Esophagus muscularis mucosa (tissue), 4 donors: Measurements from ENCODE around the gene CFAP300. TPM values are rescaled to one million over a fixed set of nuclear protein-coding genes. Genes with fewer than 3 reads are reported as not detected.
A peak's percentile ranks its signal among the peaks of the same experiment; 100 is the strongest.

Experiments
- DNase-seq: peaks from one replicate; pipeline ENCODE4 v3.0.0-alpha.2; 2017; ENCODE audit errors: extremely low spot score
- H3K27ac ChIP-seq, 4 donors: fragments of 200-600 bp; sonication (generic); replicated peaks in 1 of 4; 1 replicate in 3 of 4; 2 replicates in 1 of 4; pipeline ENCODE4 v1.5.1; 2016 to 2019; ENCODE audit warnings: mild to moderate bottlenecking in 1 of 4
- H3K27me3 ChIP-seq, 4 donors: fragments of 200-600 bp; sonication (generic); one replicate each; pipeline versions ENCODE4 v1.5.1 to v1.6.0; 2016 to 2019
- H3K36me3 ChIP-seq, 4 donors: fragments of 200-600 bp; sonication (generic); one replicate each; pipeline ENCODE4 v1.5.1; 2016 to 2019
- H3K4me1 ChIP-seq, 4 donors: fragments of 200-600 bp; sonication (generic); one replicate each; pipeline ENCODE4 v1.5.1; 2016 to 2019
- H3K4me3 ChIP-seq, 4 donors: fragments of 200-600 bp; sonication (generic); 1 replicate in 2 of 4; 2 replicates in 2 of 4; pipeline ENCODE4 v1.5.1; 2016 to 2019; ENCODE audit warnings: mild to moderate bottlenecking in 4 of 4, moderate library complexity in 1 of 4
- H3K9me3 ChIP-seq, 4 donors: fragments of 200-600 bp; sonication (generic); 1 replicate in 3 of 4; 2 replicates in 1 of 4; pipeline ENCODE4 v1.5.1; 2016 to 2019
- CTCF ChIP-seq, 3 experiments: fragments of 200-600 bp in 2 of 3; fragments of 450-650 bp in 1 of 3; sonication (generic) in 2 of 3; IDR thresholded peaks; one replicate each; pipeline ENCODE4 v1.5.1; 2017 to 2019; ENCODE audit warnings: antibody characterized with exemption in 3 of 3, mild to moderate bottlenecking in 2 of 3, moderate library complexity in 1 of 3
- EP300 ChIP-seq: sonication (generic); formaldehyde crosslinking; IDR thresholded peaks from one replicate; pipeline ENCODE4 v1.6.1; 2017; ENCODE audit warnings: antibody characterized with exemption
- POLR2A ChIP-seq: fragments of 450-650 bp; IDR thresholded peaks from one replicate; pipeline ENCODE4 v1.6.1; 2017; ENCODE audit warnings: antibody characterized with exemption, moderate library complexity, mild to moderate bottlenecking, low read depth
- POLR2AphosphoS5 ChIP-seq, 2 donors: sonication (generic); formaldehyde crosslinking; IDR thresholded peaks; one replicate each; pipeline ENCODE4 v1.6.1; 2017; ENCODE audit warnings: antibody characterized with exemption in 2 of 2
- WGBS: methylation state at CpG from one replicate; pipeline ENCODE4 v1.1.5; 2018; 5-methylcytosine and 5-hydroxymethylcytosine counted together
- intact Hi-C: fragments of 100-400 bp; cut with DNase I; formaldehyde crosslinking; loops from one replicate; pipeline ENCODE4 v1.15.1; 2023
- total RNA-seq, 4 donors: library from RNA; depleted of rRNA; stranded (reverse); fragments of >200 nt; gene quantifications; one replicate each; pipeline versions ENCODE4 v1.1.0 to v1.2.1, GENCODE V29; 2016

The CFAP300 gene
- total RNA-seq, 4 donors from 2014 or later, result 0.83 to 2.2 (median 1.6) TPM

DNA sequence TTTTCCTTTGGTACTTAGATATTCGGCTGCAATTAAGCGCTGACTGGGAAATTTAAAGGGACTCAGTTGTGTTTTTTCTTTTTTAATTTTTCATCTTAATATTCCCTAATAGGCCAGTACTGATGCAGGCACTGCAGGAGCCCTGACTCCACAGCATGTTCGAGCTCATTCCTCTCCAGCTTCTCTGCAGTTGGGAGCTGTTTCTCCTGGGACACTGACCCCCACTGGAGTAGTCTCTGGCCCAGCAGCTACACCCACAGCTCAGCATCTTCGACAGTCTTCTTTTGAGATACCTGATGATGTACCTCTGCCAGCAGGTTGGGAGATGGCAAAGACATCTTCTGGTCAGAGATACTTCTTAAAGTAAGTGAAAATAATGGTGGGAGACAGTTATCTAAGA, 66.8 kb downstream of the CFAP300 start:
- TF ChIP-seq EP300 (no peak), POLR2AphosphoS5 (IDR thresholded peaks at IDR 0.05) (no peak), POLR2A (no peak), CTCF (IDR thresholded peaks at IDR 0.05) (no peak)
- 63% methylated on average over 4 of the region's 4 CpGs for WGBS
- intact Hi-C loops, result loop anchor here (5.0 to 10.0 kb wide), 3 partner anchors 61 to 153 kb away; no protein-coding TSS in a partner anchor
- no peak for DNase-seq
- H3K27me3 ChIP-seq, result no peaks in the 10 kb centered on the region
- peak overlapping the region in 1 of 4 donors; percentile 8 for H3K4me3 ChIP-seq
- H3K27ac ChIP-seq, result peak overlapping the region in 1 of 4 donors; percentile 35
- no peaks in the 10 kb centered on the region for H3K9me3 ChIP-seq
- peaks cover 0 to 7% (median 0%) of the 10 kb centered on the region in 4 donors for H3K36me3 ChIP-seq
- H3K4me1 ChIP-seq, result peaks cover 42 to 74% (median 70%) of the 10 kb centered on the region in 4 donors

GRCh38 chr11:102115557-102115956, 68.3 kb downstream of the CFAP300 start:
- intact Hi-C loops, result loop anchor here (10.0 kb wide), 2 partner anchors 59 to 109 kb away; no protein-coding TSS in a partner anchor
- no peak for TF ChIP-seq POLR2AphosphoS5 (IDR thresholded peaks at IDR 0.05)
- no peak for TF ChIP-seq POLR2A
- no peak for TF ChIP-seq EP300
- no peak for TF ChIP-seq CTCF (IDR thresholded peaks at IDR 0.05)
- Histone ChIP-seq H3K36me3 (peaks cover 0 to 7% (median 0%) of the 10 kb centered on the region in 4 donors), H3K4me1 (peaks cover 49 to 80% (median 76%) of the 10 kb centered on the region in 4 donors), H3K9me3 (no peaks in the 10 kb centered on the region), H3K4me3 (no peak overlapping the region), H3K27me3 (no peaks in the 10 kb centered on the region), H3K27ac (peak overlapping the region in 2 of 4 donors; percentile 16 to 19)
- no peak for DNase-seq

DNA sequence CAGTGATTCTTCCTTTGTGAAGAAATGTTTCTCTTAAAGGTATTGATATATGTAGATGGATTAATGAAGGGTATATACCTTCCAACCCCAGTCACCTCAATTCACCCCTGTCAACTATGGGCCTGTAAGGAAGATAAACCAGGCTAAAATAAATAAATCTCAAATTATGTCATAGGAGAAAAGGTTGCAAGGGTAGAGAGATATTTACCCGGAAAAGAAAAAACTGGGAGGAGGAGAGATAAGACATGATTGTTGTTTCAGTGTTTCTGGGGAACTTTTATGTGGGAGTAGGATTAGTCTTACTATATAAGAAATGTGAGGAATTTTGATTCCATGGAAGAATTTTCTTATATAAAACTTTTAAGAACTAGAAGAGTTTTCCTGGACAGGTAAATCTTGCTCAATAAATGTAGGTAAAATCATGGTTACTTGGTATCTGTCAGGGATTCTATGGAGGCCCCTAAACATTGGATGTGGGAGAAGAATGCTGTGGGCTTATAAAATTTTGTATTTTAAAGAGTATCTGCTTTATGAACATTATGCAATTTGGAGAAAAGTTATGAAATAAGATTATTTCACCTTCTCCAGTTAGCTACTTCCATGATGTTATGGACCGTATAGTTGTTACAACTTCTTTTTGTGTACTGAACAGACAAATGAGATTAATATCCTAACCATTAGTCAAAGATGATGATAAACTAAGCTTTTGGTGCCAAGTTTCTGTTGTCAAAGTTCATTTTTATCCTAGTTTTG, 69.4 kb downstream of the CFAP300 start:
- peaks cover 0 to 7% (median under 1%) of the 10 kb centered on the region in 4 donors for H3K36me3 ChIP-seq
- intact Hi-C loops, result loop anchor here (10.0 kb wide), 2 partner anchors 58 to 108 kb away; no protein-coding TSS in a partner anchor
- TF ChIP-seq POLR2AphosphoS5 (IDR thresholded peaks at IDR 0.05) (no peak), CTCF (IDR thresholded peaks at IDR 0.05) (no peak), POLR2A (no peak)
- no peaks in the 10 kb centered on the region for H3K9me3 ChIP-seq
- DNase-seq, result no peak
- peak overlapping the region in 1 of 4 donors; percentile 16 for H3K27ac ChIP-seq
- H3K4me1 ChIP-seq, result peaks cover 53 to 91% (median 84%) of the 10 kb centered on the region in 4 donors
- no peaks in the 10 kb centered on the region for H3K27me3 ChIP-seq
- no peak overlapping the region for H3K4me3 ChIP-seq
- WGBS, result 44% methylated on average over 2 of the region's 2 CpGs

DNA sequence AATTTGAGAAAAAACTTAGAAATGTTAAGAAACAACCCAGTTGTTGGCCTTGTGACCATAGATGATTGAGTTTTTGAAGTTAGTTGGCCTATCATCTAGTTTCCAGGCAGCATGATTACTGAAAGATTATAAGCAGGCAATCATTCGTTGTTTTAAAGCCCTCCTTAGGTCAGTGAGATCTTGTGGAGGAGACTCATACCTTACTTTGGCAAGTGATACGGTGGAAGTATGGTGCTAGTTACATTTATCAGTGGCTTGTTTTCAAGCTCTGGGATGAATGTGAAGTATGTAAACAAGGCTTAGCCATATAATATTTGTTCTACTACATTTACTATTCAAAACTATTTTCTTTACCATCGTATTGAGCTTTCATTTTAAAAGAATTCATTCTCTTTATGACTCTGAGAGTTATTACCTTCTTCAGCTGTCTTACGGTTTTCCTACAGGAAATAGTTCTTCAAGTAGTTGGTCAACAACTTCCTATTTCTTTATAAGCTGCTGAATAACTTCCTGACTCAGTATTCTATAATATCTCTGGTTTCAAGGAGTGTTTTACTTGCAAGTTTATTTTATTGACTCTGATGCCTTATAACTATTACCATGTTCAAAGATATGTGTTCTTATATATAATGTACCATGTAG, 70.4 kb downstream of the CFAP300 start:
- H3K27me3 ChIP-seq, result no peaks in the 10 kb centered on the region
- no peak overlapping the region for H3K4me3 ChIP-seq
- H3K9me3 ChIP-seq, result no peaks in the 10 kb centered on the region
- TF ChIP-seq POLR2AphosphoS5 (IDR thresholded peaks at IDR 0.05), result no peak
- TF ChIP-seq POLR2A, result no peak
- TF ChIP-seq EP300, result no peak
- no peak for TF ChIP-seq CTCF (IDR thresholded peaks at IDR 0.05)
- peak overlapping the region in 1 of 4 donors; percentile 21 for H3K27ac ChIP-seq
- intact Hi-C loops, result loop anchor here (10.0 kb wide), 2 partner anchors 57 to 107 kb away; no protein-coding TSS in a partner anchor
- peaks cover 51 to 98% (median 85%) of the 10 kb centered on the region in 4 donors for H3K4me1 ChIP-seq
- DNase-seq, result no peak
- peaks cover 0 to 7% (median 2%) of the 10 kb centered on the region in 4 donors for H3K36me3 ChIP-seq
- WGBS, result 38% methylated on average over 4 of the region's 4 CpGs
